ENCODE data around the gene NBAS. TPM values are rescaled to one million over a fixed set of nuclear protein-coding genes. Genes with fewer than 3 reads are reported as not detected.
A peak's percentile ranks its signal among the peaks of the same experiment; 100 is the strongest.

The NBAS gene
- total and polyA plus RNA-seq, 9 of the 15 experiments (the other 6 are each of a cell fraction or from before 2014, with no cell fraction given): 15.3 to 94.4 (median 69.9) TPM

GRCh38 chr2:15555760-15556193 is 5.4 kb downstream of the NBAS start (continued):
- TF ChIP-seq ZNF282 (CRISPR knock-in tag; IDR thresholded peaks at IDR 0.05) (no peak), CTBP1 (IDR thresholded peaks at IDR 0.05; ENCODE audit: borderline replicate concordance) (no peak), FOXA1 (IDR thresholded peaks at IDR 0.05; ENCODE audit: borderline replicate concordance) (no peak), ZNF584 (CRISPR knock-in tag; IDR thresholded peaks at IDR 0.05; ENCODE audit: low read depth) (no peak), TAF7 (tag; IDR thresholded peaks at IDR 0.05) (no peak), SOX6 (IDR thresholded peaks at IDR 0.05) (no peak), TOE1 (IDR thresholded peaks at IDR 0.05; ENCODE audit: borderline replicate concordance) (0 out of 2 replicates have a peak, but pooled peaks have one; percentile 16), TOE1 (CRISPR knock-in tag; IDR thresholded peaks at IDR 0.05; ENCODE audit: borderline replicate concordance, low read depth) (no peak), HNRNPL (IDR thresholded peaks at IDR 0.05; ENCODE audit: low read depth, low read length) (no peak), SNIP1 (IDR thresholded peaks at IDR 0.05; ENCODE audit: low read depth) (no peak), MEF2D (tag; conservative IDR thresholded peaks at IDR 0.05; ENCODE audit: low read depth) (no peak), HSF4 (CRISPR knock-in tag; IDR thresholded peaks at IDR 0.05; ENCODE audit: borderline replicate concordance) (0 out of 2 replicates have a peak, but pooled peaks have one; percentile 9), ZKSCAN8 (CRISPR knock-in tag; IDR thresholded peaks at IDR 0.05) (peak; percentile 85), NCOA1 (IDR thresholded peaks at IDR 0.05; ENCODE audit: low read depth) (no peak; the same call in 1 of the 2 replicates), NFIX (CRISPR knock-in tag; IDR thresholded peaks at IDR 0.05; ENCODE audit: low read depth) (no peak), CHCHD3 (CRISPR knock-in tag; IDR thresholded peaks at IDR 0.05) (no peak), HDGF (IDR thresholded peaks at IDR 0.05) (peak; percentile 95; the same call in 1 of the 2 replicates), CHD1 (IDR thresholded peaks at IDR 0.05; ENCODE audit: low read length) (no peak), ZNF134 (CRISPR knock-in tag; conservative IDR thresholded peaks at IDR 0.05) (no peak), ELF4 (CRISPR knock-in tag; IDR thresholded peaks at IDR 0.05) (peak; percentile 49; the same call in 1 of the 2 replicates), ETS1 (conservative IDR thresholded peaks at IDR 0.05; ENCODE audit: control insufficient read depth, low read depth, low read length) (no peak), SAFB2 (IDR thresholded peaks at IDR 0.05; ENCODE audit: borderline replicate concordance, low read depth, low read length, severe bottlenecking) (no peak), HCFC1 (IDR thresholded peaks at IDR 0.05; ENCODE audit: low read depth, low read length) (no peak)
- TF ChIP-seq, protein P1, sequence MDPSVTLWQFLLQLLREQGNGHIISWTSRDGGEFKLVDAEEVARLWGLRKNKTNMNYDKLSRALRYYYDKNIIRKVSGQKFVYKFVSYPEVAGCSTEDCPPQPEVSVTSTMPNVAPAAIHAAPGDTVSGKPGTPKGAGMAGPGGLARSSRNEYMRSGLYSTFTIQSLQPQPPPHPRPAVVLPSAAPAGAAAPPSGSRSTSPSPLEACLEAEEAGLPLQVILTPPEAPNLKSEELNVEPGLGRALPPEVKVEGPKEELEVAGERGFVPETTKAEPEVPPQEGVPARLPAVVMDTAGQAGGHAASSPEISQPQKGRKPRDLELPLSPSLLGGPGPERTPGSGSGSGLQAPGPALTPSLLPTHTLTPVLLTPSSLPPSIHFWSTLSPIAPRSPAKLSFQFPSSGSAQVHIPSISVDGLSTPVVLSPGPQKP (CRISPR knock-in tag; IDR thresholded peaks at IDR 0.05): no peak
- TF ChIP-seq, protein P2, sequence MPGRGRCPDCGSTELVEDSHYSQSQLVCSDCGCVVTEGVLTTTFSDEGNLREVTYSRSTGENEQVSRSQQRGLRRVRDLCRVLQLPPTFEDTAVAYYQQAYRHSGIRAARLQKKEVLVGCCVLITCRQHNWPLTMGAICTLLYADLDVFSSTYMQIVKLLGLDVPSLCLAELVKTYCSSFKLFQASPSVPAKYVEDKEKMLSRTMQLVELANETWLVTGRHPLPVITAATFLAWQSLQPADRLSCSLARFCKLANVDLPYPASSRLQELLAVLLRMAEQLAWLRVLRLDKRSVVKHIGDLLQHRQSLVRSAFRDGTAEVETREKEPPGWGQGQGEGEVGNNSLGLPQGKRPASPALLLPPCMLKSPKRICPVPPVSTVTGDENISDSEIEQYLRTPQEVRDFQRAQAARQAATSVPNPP (IDR thresholded peaks at IDR 0.05; ENCODE audit: borderline replicate concordance, insufficient read depth, insufficient read length): no peak
- TF ChIP-seq, protein P3, sequence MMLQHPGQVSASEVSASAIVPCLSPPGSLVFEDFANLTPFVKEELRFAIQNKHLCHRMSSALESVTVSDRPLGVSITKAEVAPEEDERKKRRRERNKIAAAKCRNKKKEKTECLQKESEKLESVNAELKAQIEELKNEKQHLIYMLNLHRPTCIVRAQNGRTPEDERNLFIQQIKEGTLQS (IDR thresholded peaks at IDR 0.05): no peak
- TF ChIP-seq, protein P3 (CRISPR knock-in tag; conservative IDR thresholded peaks at IDR 0.05): no peak

Data from K562 (cell line).